IPS-20b (cell line): ENCODE measurements around the gene LRFN5.
"Not testable (repeated sequence)": the region's sequence is repeated elsewhere in the genome, so short reads cannot be mapped to it uniquely, and the experiment has no call there.

Experiments
- H3K27ac ChIP-seq: one replicate; pipeline ENCODE4 v1.5.1; 2013; ENCODE audit warnings: low read length
- H3K27me3 ChIP-seq: 2 replicates; pipeline ENCODE4 v1.6.1; 2013; ENCODE audit warnings: mild to moderate bottlenecking, low read length, inconsistent platforms; ENCODE audit not compliant: insufficient read depth
- H3K36me3 ChIP-seq: 2 replicates; pipeline ENCODE4 v1.6.1; 2013; ENCODE audit warnings: low read depth, mild to moderate bottlenecking, inconsistent platforms, low read length, moderate library complexity; ENCODE audit not compliant: insufficient read depth
- H3K4me1 ChIP-seq: 2 replicates; pipeline ENCODE4 v1.6.1; 2013; ENCODE audit warnings: mild to moderate bottlenecking, control low read depth, inconsistent platforms, low read length, moderate library complexity; ENCODE audit not compliant: insufficient read depth
- H3K4me3 ChIP-seq: 2 replicates; pipeline ENCODE4 v1.5.1; 2013; ENCODE audit warnings: mild to moderate bottlenecking, low read length, inconsistent platforms
- H3K9ac ChIP-seq: 2 replicates; pipeline ENCODE4 v1.6.1; 2013; ENCODE audit warnings: low read depth, mild to moderate bottlenecking, inconsistent platforms, low read length, moderate library complexity
- H3K9me3 ChIP-seq: 2 replicates; pipeline ENCODE4 v1.6.1; 2013; ENCODE audit warnings: mild to moderate bottlenecking, low read depth, low read length, inconsistent platforms; ENCODE audit not compliant: insufficient read depth

LRFN5 gene

GRCh38 chr14:41642789-41643188 is 36.1 kb downstream of the LRFN5 start:
- H3K9me3 ChIP-seq = no peaks in the 10 kb centered on the region
- no peaks in the 10 kb centered on the region for H3K36me3 ChIP-seq
- H3K4me3 ChIP-seq = no peak overlapping the region
- peaks cover 17% of the 10 kb centered on the region for H3K4me1 ChIP-seq
- no peaks in the 10 kb centered on the region for H3K27me3 ChIP-seq
- H3K9ac ChIP-seq = no peak overlapping the region
- H3K27ac ChIP-seq = no peak overlapping the region

- Histone ChIP-seq H3K4me3 (no peak overlapping the region), H3K4me1 (peaks cover 17% of the 10 kb centered on the region), H3K9ac (no peak overlapping the region), H3K27ac (no peak overlapping the region), H3K27me3 (no peaks in the 10 kb centered on the region), H3K36me3 (no peaks in the 10 kb centered on the region), H3K9me3 (no peaks in the 10 kb centered on the region)
Observed at GRCh38 chr14:41644606-41645005, 37.9 kb downstream of the LRFN5 start.

GRCh38 chr14:41650802-41651201 is 44.1 kb downstream of the LRFN5 start:
- no peak overlapping the region for H3K27ac ChIP-seq
- H3K4me1 ChIP-seq = no peaks in the 10 kb centered on the region
- H3K27me3 ChIP-seq = no peaks in the 10 kb centered on the region
- no peaks in the 10 kb centered on the region for H3K36me3 ChIP-seq
- no peaks in the 10 kb centered on the region for H3K9me3 ChIP-seq
- H3K9ac ChIP-seq = no peak overlapping the region
- no peak overlapping the region for H3K4me3 ChIP-seq

- Histone ChIP-seq H3K9me3 (no peaks in the 10 kb centered on the region), H3K36me3 (no peaks in the 10 kb centered on the region), H3K4me3 (no peak overlapping the region), H3K27me3 (no peaks in the 10 kb centered on the region), H3K9ac (no peak overlapping the region), H3K4me1 (no peaks in the 10 kb centered on the region), H3K27ac (no peak overlapping the region)
Observed at GRCh38 chr14:41654196-41654595, 47.5 kb downstream of the LRFN5 start.

- Histone ChIP-seq H3K9me3 (no peaks in the 10 kb centered on the region), H3K4me1 (peaks cover 4% of the 10 kb centered on the region; the same call in 1 of the 2 replicates), H3K9ac (no peak overlapping the region), H3K27me3 (no peaks in the 10 kb centered on the region), H3K27ac (no peak overlapping the region), H3K4me3 (no peak overlapping the region), H3K36me3 (no peaks in the 10 kb centered on the region)
Observed at GRCh38 chr14:41662780-41663472, 56.2 kb downstream of the LRFN5 start.

- Histone ChIP-seq H3K27me3 (no peaks in the 10 kb centered on the region), H3K4me3 (no peak overlapping the region), H3K9ac (no peak overlapping the region), H3K27ac (no peak overlapping the region), H3K4me1 (peaks cover 4% of the 10 kb centered on the region; the same call in 1 of the 2 replicates), H3K36me3 (no peaks in the 10 kb centered on the region), H3K9me3 (no peaks in the 10 kb centered on the region)
Observed at GRCh38 chr14:41663473-41663850, 56.8 kb downstream of the LRFN5 start.

- Histone ChIP-seq H3K9ac (no peak overlapping the region), H3K9me3 (no peaks in the 10 kb centered on the region), H3K4me1 (peaks cover 4% of the 10 kb centered on the region; the same call in 1 of the 2 replicates), H3K27ac (no peak overlapping the region), H3K27me3 (no peaks in the 10 kb centered on the region), H3K4me3 (no peak overlapping the region), H3K36me3 (no peaks in the 10 kb centered on the region)
Observed at GRCh38 chr14:41666301-41666700, 59.6 kb downstream of the LRFN5 start.

- Histone ChIP-seq H3K27me3 (no peaks in the 10 kb centered on the region), H3K27ac (no peak overlapping the region), H3K36me3 (no peaks in the 10 kb centered on the region), H3K4me1 (peaks cover under 1% of the 10 kb centered on the region; the same call in 1 of the 2 replicates), H3K9ac (no peak overlapping the region), H3K4me3 (no peak overlapping the region), H3K9me3 (no peaks in the 10 kb centered on the region)
Observed at GRCh38 chr14:41668356-41668755, 61.7 kb downstream of the LRFN5 start.

- not testable (repeated sequence) for H3K27me3 ChIP-seq, H3K9me3 ChIP-seq, H3K27ac ChIP-seq, H3K36me3 ChIP-seq, H3K9ac ChIP-seq, H3K4me1 ChIP-seq, H3K4me3 ChIP-seq
Observed at GRCh38 chr14:41673601-41674000, 66.9 kb downstream of the LRFN5 start.

- H3K4me3 ChIP-seq, H3K4me1 ChIP-seq, H3K36me3 ChIP-seq, H3K27ac ChIP-seq, H3K27me3 ChIP-seq, H3K9ac ChIP-seq, H3K9me3 ChIP-seq: not testable (repeated sequence)
Observed at GRCh38 chr14:41674511-41674971, 67.9 kb downstream of the LRFN5 start.

- Histone ChIP-seq H3K36me3 (no peaks in the 10 kb centered on the region), H3K27ac (no peak overlapping the region), H3K4me1 (no peaks in the 10 kb centered on the region), H3K9me3 (no peaks in the 10 kb centered on the region), H3K27me3 (no peaks in the 10 kb centered on the region), H3K9ac (no peak overlapping the region), H3K4me3 (no peak overlapping the region)
Observed at GRCh38 chr14:41699486-41699885, 92.8 kb downstream of the LRFN5 start.

GRCh38 chr14:41718477-41719166 is 111.9 kb downstream of the LRFN5 start:
- H3K9me3 ChIP-seq = no peaks in the 10 kb centered on the region
- H3K4me3 ChIP-seq = no peak overlapping the region
- no peak overlapping the region for H3K27ac ChIP-seq
- no peaks in the 10 kb centered on the region for H3K36me3 ChIP-seq
- H3K4me1 ChIP-seq = no peaks in the 10 kb centered on the region
- H3K9ac ChIP-seq = no peak overlapping the region
- H3K27me3 ChIP-seq = no peaks in the 10 kb centered on the region
